GM19452 (cell line): ENCODE measurements around the gene PRKD2.
"Not testable (repeated sequence)": the region's sequence is repeated elsewhere in the genome, so short reads cannot be mapped to it uniquely, and the experiment has no call there.

ENCODE experiments used
- ATAC-seq: cut with Tn5 transposase; IDR thresholded peaks from one replicate; pipeline ENCODE4 v1.9.1; 2021; ENCODE audit not compliant: unreplicated experiment

PRKD2 gene

GRCh38 chr19:46634656-46635218 lies 82.2 kb downstream of the PRKD2 start:
- no peak for ATAC-seq

GRCh38 chr19:46634045-46634655 lies 82.8 kb downstream of the PRKD2 start:
- no peak for ATAC-seq

GRCh38 chr19:46633130-46633529 lies 83.8 kb downstream of the PRKD2 start:
- no peak for ATAC-seq

GRCh38 chr19:46631481-46631880 lies 85.4 kb downstream of the PRKD2 start:
- ATAC-seq: no peak

GRCh38 chr19:46630586-46631205 lies 86.2 kb downstream of the PRKD2 start:
- ATAC-seq: no peak

GRCh38 chr19:46629546-46630025 lies 87.3 kb downstream of the PRKD2 start:
- no peak for ATAC-seq

GRCh38 chr19:46628970-46629369 lies 87.9 kb downstream of the PRKD2 start:
- not testable (repeated sequence) for ATAC-seq

GRCh38 chr19:46626446-46626845 lies 90.5 kb downstream of the PRKD2 start:
- no peak for ATAC-seq

GRCh38 chr19:46625731-46626130 lies 91.2 kb downstream of the PRKD2 start:
- no peak for ATAC-seq

GRCh38 chr19:46624958-46625661 lies 91.8 kb downstream of the PRKD2 start, which contains the start of gene PTGIR:
Gene PTGIR, minus strand, starts transcription at chr19:46625089. Its CDS starts 864 bp downstream, at chr19:46624225.
- no peak for ATAC-seq
